HCT116 (cell line): ENCODE data around the gene KYNU. TPM values are rescaled to one million over a fixed set of nuclear protein-coding genes. Genes with fewer than 3 reads are reported as not detected.

Experiments used
- ATAC-seq: fragments of 200-7000 bp; cut with Tn5 transposase; 2 replicates; pipeline ENCODE4 v1.9.1; 2020; ENCODE audit warnings: mild to moderate bottlenecking, moderate library complexity
- BruUV-seq: library from RNA; stranded (reverse); fragments of 400-500 nt; replicated peaks from 2 replicates; lab custom pipeline; 2021; lab: Mats Ljungman, UMichigan
- CTCF ChIA-PET: fragments of 300-600 bp; sonication (Branson Sonifier 250); formaldehyde crosslinking; loops from one replicate; lab custom pipeline; 2021; ENCODE audit warnings: antibody characterized with exemption; lab: Charles Lee
- POLR2A ChIA-PET: fragments of 300-600, 350-600 bp; sonication (Branson Sonifier 250); formaldehyde crosslinking; loops from one replicate; lab custom pipeline; 2021; ENCODE audit warnings: antibody characterized with exemption; lab: Charles Lee
- RAD21 ChIA-PET, 2 experiments: fragments of 300-600 bp; sonication (Branson Sonifier 250); formaldehyde crosslinking; loops; one replicate each; lab custom pipeline; 2023; ENCODE audit warnings: low total read pairs in 2 of 2; ENCODE audit not compliant: uncharacterized antibody in 2 of 2, unreplicated experiment in 2 of 2, low non-redundant PET in 1 of 2; lab: Charles Lee
- DNase-seq: peaks from one replicate; pipeline ENCODE4 v3.0.0-alpha.2; 2010; ENCODE audit warnings: low read depth, low spot score
- H2AFZ ChIP-seq: fragments of 200-600 bp; shearing (Covaris generic), sonication (generic); 2 replicates; pipeline ENCODE4 v1.6.1; 2017; ENCODE audit warnings: low read depth, mixed run types, mixed read lengths, antibody characterized with exemption, low read length; ENCODE audit not compliant: poor library complexity, severe bottlenecking
- H3K27ac ChIP-seq: 2 replicates; pipeline ENCODE4 v1.5.1; 2012; ENCODE audit warnings: low read depth, low read length
- H3K27me3 ChIP-seq: fragments of 200-600 bp; sonication (generic); 2 replicates; pipeline ENCODE4 v1.6.1; 2016; ENCODE audit warnings: mixed run types, low read length, mixed read lengths; ENCODE audit not compliant: insufficient read depth
- H3K36me3 ChIP-seq, 2 experiments: fragments of 200-500 bp in 1 of 2; fragments of 200-600 bp in 1 of 2; sonication (Bioruptor generic) in 1 of 2; sonication (generic) in 1 of 2; 2 replicates each; pipeline versions ENCODE4 v1.5.1 to v1.6.1; 2014 to 2016; ENCODE audit warnings: low read length in 2 of 2, inconsistent platforms in 1 of 2, mixed read lengths in 1 of 2, mixed run types in 1 of 2; ENCODE audit not compliant: insufficient read depth in 2 of 2, control insufficient read depth in 1 of 2
- H3K4me1 ChIP-seq, 2 experiments: fragments of 200-600 bp in 1 of 2; sonication (generic) in 1 of 2; 2 replicates each; pipeline versions ENCODE4 v1.5.1 to v1.6.1; 2012 to 2017; ENCODE audit warnings: low read length in 2 of 2, inconsistent platforms in 1 of 2, mild to moderate bottlenecking in 1 of 2, mixed read lengths in 1 of 2, mixed run types in 1 of 2, moderate library complexity in 1 of 2; ENCODE audit not compliant: insufficient read depth in 2 of 2, control insufficient read depth in 1 of 2
- H3K4me2 ChIP-seq: fragments of 200-600 bp; sonication (generic); 2 replicates; pipeline ENCODE4 v1.6.1; 2017; ENCODE audit warnings: mixed run types, low read length, mixed read lengths
- H3K4me3 ChIP-seq, 2 experiments: fragments of 200-600 bp in 1 of 2; sonication (generic) in 1 of 2; replicated peaks in 1 of 2; 2 replicates each; pipeline ENCODE4 v1.5.1; 2011 to 2016; ENCODE audit warnings: low read length in 2 of 2, control low read depth in 1 of 2, low read depth in 1 of 2, mild to moderate bottlenecking in 1 of 2, mixed read lengths in 1 of 2, mixed run types in 1 of 2
- H3K79me2 ChIP-seq: fragments of 200-600 bp; sonication (generic); 2 replicates; pipeline ENCODE4 v1.6.1; 2017; ENCODE audit warnings: mild to moderate bottlenecking, mixed run types, low read length, moderate library complexity, mixed read lengths; ENCODE audit not compliant: insufficient read depth
- H3K9ac ChIP-seq: fragments of 200-600 bp; sonication (generic); 2 replicates; pipeline ENCODE4 v1.6.1; 2016; ENCODE audit warnings: low read length, mixed read lengths
- H3K9me2 ChIP-seq: fragments of 200-600 bp; sonication (generic), shearing (Covaris generic); 2 replicates; pipeline ENCODE4 v1.6.1; 2017; ENCODE audit warnings: mixed run types, mild to moderate bottlenecking, moderate library complexity; ENCODE audit not compliant: insufficient read depth
- H3K9me3 ChIP-seq, 2 experiments: fragments of 200-500 bp in 1 of 2; fragments of 200-600 bp in 1 of 2; sonication (Bioruptor generic) in 1 of 2; sonication (generic) in 1 of 2; 2 replicates each; pipeline ENCODE4 v1.6.1; 2014 to 2017; ENCODE audit warnings: low read length in 2 of 2, mixed read lengths in 2 of 2, inconsistent platforms in 1 of 2, low read depth in 1 of 2, mild to moderate bottlenecking in 1 of 2, mixed run types in 1 of 2, moderate library complexity in 1 of 2; ENCODE audit not compliant: control insufficient read depth in 1 of 2, insufficient read depth in 1 of 2
- H4K20me1 ChIP-seq: fragments of 200-600 bp; sonication (generic), shearing (Covaris generic); 2 replicates; pipeline ENCODE4 v1.6.1; 2017; ENCODE audit warnings: mixed run types, mild to moderate bottlenecking, moderate library complexity; ENCODE audit not compliant: insufficient read depth
- ATF3 ChIP-seq: IDR thresholded peaks from 2 replicates; pipeline ENCODE4 v1.6.1; 2012
- JUND ChIP-seq: IDR thresholded peaks from 2 replicates; pipeline ENCODE4 v1.6.1; 2012
- MAX ChIP-seq: IDR thresholded peaks from 2 replicates; pipeline ENCODE4 v1.6.1; 2012
- SIN3A ChIP-seq: IDR thresholded peaks from 2 replicates; pipeline ENCODE4 v1.6.1; 2012; ENCODE audit warnings: low read depth
- TCF7L2 ChIP-seq: IDR thresholded peaks from 2 replicates; pipeline ENCODE4 v1.7.0; 2011; ENCODE audit warnings: borderline replicate concordance, inconsistent platforms; ENCODE audit not compliant: insufficient read depth, insufficient read length; ENCODE audit errors: extremely low read depth
- ZFX ChIP-seq: fragments of 450-650 bp; IDR thresholded peaks from 2 replicates; pipeline ENCODE4 v1.6.1; 2017
- ZNF274 ChIP-seq: fragments of 200-500 bp; sonication (Bioruptor generic); IDR thresholded peaks from 2 replicates; pipeline ENCODE4 v1.6.1; 2014; ENCODE audit warnings: mild to moderate bottlenecking, low read depth, low read length, inconsistent platforms
- intact Hi-C: fragments of 100-400 bp; cut with micrococcal nuclease; formaldehyde crosslinking; loops from 2 replicates; pipeline ENCODE4 v1.10.0; 2022
- total RNA-seq: library from RNA; stranded (reverse); gene quantifications from one replicate; pipeline ENCODE4 v1.2.1, GENCODE V29; 2021; ENCODE audit not compliant: unreplicated experiment

The KYNU gene
- total RNA-seq, 1 experiment from 2014 or later, result 0.22 TPM

GRCh38 chr2:142936629-142937028 is 59.2 kb downstream of the KYNU start:
- POLR2A ChIA-PET, result no interaction called here
- Histone ChIP-seq H3K9me2 (no peaks in the 10 kb centered on the region), H3K4me1 (no peaks in the 10 kb centered on the region), H4K20me1 (no peaks in the 10 kb centered on the region), H3K36me3 (no peaks in the 10 kb centered on the region), H3K79me2 (no peaks in the 10 kb centered on the region), H3K4me3 (no peak overlapping the region), H3K27me3 (no peaks in the 10 kb centered on the region), H2AFZ (no peak overlapping the region), H3K9me3 (no peaks in the 10 kb centered on the region), H3K9ac (no peak overlapping the region), H3K4me2 (no peak overlapping the region), H3K27ac (no peak overlapping the region)
- no peak for ATAC-seq
- intact Hi-C loops, result no loop called here
- no TSS peak for BruUV-seq
- no peak for TF ChIP-seq JUND
- TF ChIP-seq MAX, result no peak
- no peak for TF ChIP-seq TCF7L2
- no peak for TF ChIP-seq ATF3
- CTCF ChIA-PET, result no interaction called here
- RAD21 ChIA-PET, result no interaction called here
- DNase-seq, result no peak

- Histone ChIP-seq H2AFZ (no peak overlapping the region), H3K27ac (no peak overlapping the region), H3K79me2 (no peaks in the 10 kb centered on the region), H3K9me2 (no peaks in the 10 kb centered on the region), H3K4me3 (no peak overlapping the region), H3K4me1 (no peaks in the 10 kb centered on the region), H3K27me3 (no peaks in the 10 kb centered on the region), H3K9me3 (no peaks in the 10 kb centered on the region), H4K20me1 (no peaks in the 10 kb centered on the region), H3K4me2 (no peak overlapping the region), H3K9ac (no peak overlapping the region), H3K36me3 (no peaks in the 10 kb centered on the region)
- TF ChIP-seq SIN3A (no peak), ZFX (no peak), ZNF274 (no peak)
- CTCF ChIA-PET, result no interaction called here
- no peak for DNase-seq
- POLR2A ChIA-PET, result no interaction called here
- intact Hi-C loops, result no loop called here
- BruUV-seq, result no TSS peak
- ATAC-seq, result no peak
- RAD21 ChIA-PET, result no interaction called here
Measured at GRCh38 chr2:142937347-142937746, 59.9 kb downstream of the KYNU start.
